Activated T-helper 2 cell treated with anti-CD3 and anti-CD28 coated beads, Interferon-gamma antibody, Interleukin-2, Interleukin-4, amounts not matched to agents 10 μg/mL and 5 μg/mL and 100 μg/mL, durations not matched to agents 14 hours and 24 hours and 36 hours (primary cell): ENCODE measurements around the gene PEX7. TPM values are rescaled to one million over a fixed set of nuclear protein-coding genes. Genes with fewer than 3 reads are reported as not detected.
"Not testable (repeated sequence)": the region's sequence is repeated elsewhere in the genome, so short reads cannot be mapped to it uniquely, and the experiment has no call there.

Experiments
- DNase-seq: peaks from one replicate; pipeline ENCODE4 v3.0.0; 2021; ENCODE audit warnings: low spot score
- H3K27ac Mint-ChIP-seq: one replicate; pipeline ENCODE4 v1.8.0; 2021; ENCODE audit warnings: mixed read lengths
- H3K27me3 Mint-ChIP-seq: one replicate; pipeline ENCODE4 v1.8.0; 2021; ENCODE audit warnings: low read depth, mixed read lengths
- H3K36me3 Mint-ChIP-seq: one replicate; pipeline ENCODE4 v1.8.0; 2021; ENCODE audit warnings: low read depth, mixed read lengths
- H3K4me1 Mint-ChIP-seq: one replicate; pipeline ENCODE4 v1.8.0; 2021; ENCODE audit warnings: low read depth, mixed read lengths
- H3K4me3 Mint-ChIP-seq: one replicate; pipeline ENCODE4 v1.8.0; 2021; ENCODE audit warnings: low read depth, mild to moderate bottlenecking, moderate library complexity, mixed read lengths
- H3K9me3 Mint-ChIP-seq: one replicate; pipeline ENCODE4 v1.8.0; 2021; ENCODE audit warnings: mixed read lengths
- intact Hi-C: fragments of 100-400 bp; cut with micrococcal nuclease; formaldehyde crosslinking; loops from one replicate; pipeline ENCODE4 v1.15.1; 2023
- total RNA-seq: library from RNA; stranded (reverse); gene quantifications from 2 replicates; pipeline ENCODE4 v1.2.3, GENCODE V29; 2022

PEX7 gene
- total RNA-seq, 1 donor from 2014 or later: 4.2 TPM

- Mint-ChIP-seq H3K9me3 (no peaks in the 10 kb centered on the region), H3K27ac (peak overlapping the region; percentile 85), H3K4me1 (peaks cover 11% of the 10 kb centered on the region), H3K4me3 (peak overlapping the region; percentile 85), H3K27me3 (peaks cover 15% of the 10 kb centered on the region), H3K36me3 (peaks cover 29% of the 10 kb centered on the region)
- no peak for DNase-seq
- intact Hi-C loops: loop anchor here (1.0 to 5.0 kb wide), 4 partner anchors 29 to 228 kb away; partner anchors contain the start of genes MAP3K5 and SLC35D3
These were observed 381 bp upstream of the PEX7 start for GRCh38 chr6:136822046-136822375.

GRCh38 chr6:136823128-136823660, 802 bp downstream of the PEX7 start:
- H3K36me3 Mint-ChIP-seq: peaks cover 33% of the 10 kb centered on the region
- intact Hi-C loops: loop anchor here (2.0 to 5.0 kb wide), 2 partner anchors 30 to 99 kb away; partner anchors contain the start of genes MAP3K5 and SLC35D3
- H3K9me3 Mint-ChIP-seq: no peaks in the 10 kb centered on the region
- peaks cover 11% of the 10 kb centered on the region for H3K4me1 Mint-ChIP-seq
- peak overlapping the region; percentile 82 for H3K27ac Mint-ChIP-seq
- H3K27me3 Mint-ChIP-seq: peaks cover 7% of the 10 kb centered on the region
- H3K4me3 Mint-ChIP-seq: peak overlapping the region; percentile 89
- DNase-seq: peak; percentile 10

GRCh38 chr6:136826216-136826615, 3.8 kb downstream of the PEX7 start:
- H3K36me3 Mint-ChIP-seq: peaks cover 59% of the 10 kb centered on the region
- no peak overlapping the region for H3K27ac Mint-ChIP-seq
- intact Hi-C loops: no loop called here
- H3K9me3 Mint-ChIP-seq: peaks cover 9% of the 10 kb centered on the region
- H3K27me3 Mint-ChIP-seq: no peaks in the 10 kb centered on the region
- H3K4me1 Mint-ChIP-seq: peaks cover 13% of the 10 kb centered on the region
- no peak for DNase-seq
- no peak overlapping the region for H3K4me3 Mint-ChIP-seq

- Mint-ChIP-seq H3K27me3 (no peaks in the 10 kb centered on the region), H3K9me3 (peaks cover 29% of the 10 kb centered on the region), H3K4me1 (peaks cover 3% of the 10 kb centered on the region), H3K27ac (no peak overlapping the region), H3K36me3 (peaks cover 63% of the 10 kb centered on the region), H3K4me3 (no peak overlapping the region)
- intact Hi-C loops: no loop called here
- no peak for DNase-seq
These were observed 9.6 kb downstream of the PEX7 start for GRCh38 chr6:136831873-136832562.

- no peak for DNase-seq
- intact Hi-C loops: no loop called here
- Mint-ChIP-seq H3K9me3 (no peaks in the 10 kb centered on the region), H3K27ac (no peak overlapping the region), H3K36me3 (no peaks in the 10 kb centered on the region), H3K4me3 (no peak overlapping the region), H3K27me3 (no peaks in the 10 kb centered on the region), H3K4me1 (no peaks in the 10 kb centered on the region)
These were observed 18.0 kb downstream of the PEX7 start for GRCh38 chr6:136840276-136841001.

GRCh38 chr6:136843210-136843609, 20.8 kb downstream of the PEX7 start:
- no peak overlapping the region for H3K4me3 Mint-ChIP-seq
- intact Hi-C loops: no loop called here

GRCh38 chr6:136846046-136846445, 23.7 kb downstream of the PEX7 start:
- H3K4me3 Mint-ChIP-seq: no peak overlapping the region
- peaks cover 8% of the 10 kb centered on the region for H3K9me3 Mint-ChIP-seq
- peaks cover 33% of the 10 kb centered on the region for H3K36me3 Mint-ChIP-seq
- DNase-seq: no peak
- H3K27ac Mint-ChIP-seq: no peak overlapping the region
- intact Hi-C loops: no loop called here
- no peaks in the 10 kb centered on the region for H3K4me1 Mint-ChIP-seq
- H3K27me3 Mint-ChIP-seq: no peaks in the 10 kb centered on the region

More at GRCh38 chr6:136843210-136843609, 20.8 kb downstream of the PEX7 start:
- Mint-ChIP-seq H3K27me3 (no peaks in the 10 kb centered on the region), H3K4me1 (no peaks in the 10 kb centered on the region), H3K9me3 (no peaks in the 10 kb centered on the region), H3K36me3 (peaks cover 14% of the 10 kb centered on the region), H3K27ac (no peak overlapping the region)
- no peak for DNase-seq

- H3K36me3 Mint-ChIP-seq: peaks cover 33% of the 10 kb centered on the region
- H3K27me3 Mint-ChIP-seq, intact Hi-C loops: not testable (repeated sequence)
These were observed 24.1 kb downstream of the PEX7 start for GRCh38 chr6:136846477-136846876.

GRCh38 chr6:136849979-136850563, 27.7 kb downstream of the PEX7 start:
- H3K4me3 Mint-ChIP-seq, DNase-seq, intact Hi-C loops: not testable (repeated sequence)

More at GRCh38 chr6:136846477-136846876, 24.1 kb downstream of the PEX7 start:
- not testable (repeated sequence) for H3K4me1 Mint-ChIP-seq, H3K9me3 Mint-ChIP-seq, H3K27ac Mint-ChIP-seq, H3K4me3 Mint-ChIP-seq, DNase-seq

GRCh38 chr6:136859430-136859829, 37.0 kb downstream of the PEX7 start:
- peaks cover 7% of the 10 kb centered on the region for H3K36me3 Mint-ChIP-seq
- intact Hi-C loops: no loop called here
- H3K27ac Mint-ChIP-seq: no peak overlapping the region
- H3K9me3 Mint-ChIP-seq: no peaks in the 10 kb centered on the region
- peaks cover 2% of the 10 kb centered on the region for H3K4me1 Mint-ChIP-seq
- DNase-seq: no peak
- H3K27me3 Mint-ChIP-seq: no peaks in the 10 kb centered on the region
- no peak overlapping the region for H3K4me3 Mint-ChIP-seq

More at GRCh38 chr6:136849979-136850563, 27.7 kb downstream of the PEX7 start:
- peaks cover 41% of the 10 kb centered on the region for H3K36me3 Mint-ChIP-seq
- not testable (repeated sequence) for H3K27me3 Mint-ChIP-seq, H3K27ac Mint-ChIP-seq, H3K4me1 Mint-ChIP-seq
- H3K9me3 Mint-ChIP-seq: peaks cover 12% of the 10 kb centered on the region

GRCh38 chr6:136860043-136860442, 37.7 kb downstream of the PEX7 start:
- Mint-ChIP-seq H3K4me1 (peaks cover 2% of the 10 kb centered on the region), H3K36me3 (peaks cover 5% of the 10 kb centered on the region), H3K27me3 (no peaks in the 10 kb centered on the region), H3K27ac (no peak overlapping the region), H3K9me3 (no peaks in the 10 kb centered on the region), H3K4me3 (no peak overlapping the region)
- DNase-seq: no peak
- intact Hi-C loops: no loop called here

- no peak for DNase-seq
- H3K4me1 Mint-ChIP-seq: no peaks in the 10 kb centered on the region
- H3K9me3 Mint-ChIP-seq: no peaks in the 10 kb centered on the region
- H3K4me3 Mint-ChIP-seq: no peak overlapping the region
- no peaks in the 10 kb centered on the region for H3K27me3 Mint-ChIP-seq
- intact Hi-C loops: no loop called here
- no peaks in the 10 kb centered on the region for H3K36me3 Mint-ChIP-seq
- H3K27ac Mint-ChIP-seq: no peak overlapping the region
These were observed 40.3 kb downstream of the PEX7 start for GRCh38 chr6:136862662-136863061.

GRCh38 chr6:136863752-136864151, 41.4 kb downstream of the PEX7 start:
- H3K4me3 Mint-ChIP-seq: no peak overlapping the region
- intact Hi-C loops: no loop called here
- H3K27me3 Mint-ChIP-seq: no peaks in the 10 kb centered on the region
- no peak for DNase-seq
- no peak overlapping the region for H3K27ac Mint-ChIP-seq
- H3K9me3 Mint-ChIP-seq: no peaks in the 10 kb centered on the region
- H3K4me1 Mint-ChIP-seq: no peaks in the 10 kb centered on the region
- H3K36me3 Mint-ChIP-seq: no peaks in the 10 kb centered on the region
